ENCODE results near the gene SLC27A1.
A peak's percentile ranks its signal among the peaks of the same experiment; 100 is the strongest.
"Not testable (repeated sequence)": the region's sequence is repeated elsewhere in the genome, so short reads cannot be mapped to it uniquely, and the experiment has no call there.

SLC27A1 gene

GRCh38 chr19:17540174-17540573, 69.8 kb downstream of the SLC27A1 start:
- DNase-seq = no peak

- no peak for DNase-seq
These were observed 70.9 kb downstream of the SLC27A1 start for GRCh38 chr19:17541184-17541759.

DNA sequence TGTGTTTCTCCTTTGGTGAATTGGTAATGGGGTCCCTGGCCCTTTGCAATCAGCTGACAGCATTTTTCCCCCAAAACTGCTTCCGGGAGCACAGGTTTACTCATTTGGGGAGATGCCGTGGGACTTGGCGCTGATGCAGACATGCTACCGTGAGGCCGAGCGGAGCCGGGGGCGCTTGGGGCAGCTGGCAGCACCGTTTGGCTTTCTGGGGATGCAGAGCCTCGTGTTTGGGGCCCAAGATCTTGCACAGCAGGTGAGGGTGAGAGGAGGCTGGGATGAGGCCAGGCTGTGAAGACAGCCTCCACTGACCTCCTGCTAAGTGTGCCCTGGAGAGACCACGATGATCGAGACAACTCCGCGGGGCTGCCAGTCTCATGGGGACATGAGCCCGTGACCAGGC, 71.7 kb downstream of the SLC27A1 start:
- no peak for DNase-seq

DNA sequence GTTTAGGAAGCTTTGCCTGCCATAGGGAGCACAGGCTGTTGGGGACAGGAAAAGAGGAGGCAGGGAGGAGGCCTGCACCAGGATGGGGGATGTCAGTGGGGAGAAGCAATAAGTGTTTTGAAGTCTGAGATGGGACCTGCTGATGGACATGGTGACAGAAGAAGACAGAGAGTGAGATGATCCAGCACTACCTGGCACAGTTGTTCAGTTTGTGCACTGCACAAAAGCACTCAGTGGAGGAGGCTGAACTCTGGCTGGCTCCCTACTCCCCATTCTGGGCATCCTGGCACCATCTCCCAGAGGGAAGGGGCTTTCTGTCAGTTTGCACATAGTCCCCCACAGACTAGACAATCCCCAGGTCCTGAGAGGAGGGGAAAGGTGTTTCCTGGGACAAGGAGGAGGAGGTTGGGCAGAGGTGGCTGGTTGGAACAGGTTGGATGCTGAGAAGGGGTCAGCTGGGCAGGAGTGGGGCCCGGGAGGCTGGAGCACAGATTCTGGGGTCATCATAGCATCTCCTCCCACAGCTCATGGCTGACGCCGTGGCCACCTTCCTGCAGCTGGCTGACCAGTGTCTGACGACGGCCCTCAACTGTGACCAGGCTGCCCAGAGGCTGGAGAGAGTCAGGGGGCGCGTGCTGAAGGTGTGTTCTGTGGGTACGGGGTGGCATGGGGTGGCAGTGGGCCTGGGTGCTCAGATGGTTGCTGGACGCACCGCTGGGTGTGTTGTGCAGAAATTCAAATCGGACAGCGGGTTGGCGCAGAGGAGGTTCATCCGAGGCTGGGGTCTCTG, 72.7 kb downstream of the SLC27A1 start:
- no peak for DNase-seq

- DNase-seq = no peak
These were observed 73.7 kb downstream of the SLC27A1 start for GRCh38 chr19:17543986-17544385.

DNA sequence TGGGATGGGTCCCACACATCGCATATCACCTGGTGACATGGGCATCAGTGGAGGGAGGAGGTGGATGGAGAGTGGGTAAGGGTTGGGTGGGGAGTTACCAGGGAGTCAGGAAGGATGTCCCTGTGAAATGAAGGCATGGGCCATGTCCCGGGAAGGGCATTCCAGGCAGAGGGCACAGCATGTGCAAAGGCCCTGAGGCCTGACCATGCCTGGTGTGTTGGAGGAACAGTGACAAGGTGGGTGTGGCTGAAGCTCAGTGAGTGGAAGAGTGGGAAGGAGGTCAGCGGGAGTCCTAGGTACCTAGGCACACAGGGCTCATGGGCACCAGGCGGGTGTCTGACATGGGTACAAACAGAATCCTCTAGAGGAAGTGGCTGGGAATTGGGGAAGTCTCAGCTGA, 74.1 kb downstream of the SLC27A1 start:
- DNase-seq = no peak

DNA sequence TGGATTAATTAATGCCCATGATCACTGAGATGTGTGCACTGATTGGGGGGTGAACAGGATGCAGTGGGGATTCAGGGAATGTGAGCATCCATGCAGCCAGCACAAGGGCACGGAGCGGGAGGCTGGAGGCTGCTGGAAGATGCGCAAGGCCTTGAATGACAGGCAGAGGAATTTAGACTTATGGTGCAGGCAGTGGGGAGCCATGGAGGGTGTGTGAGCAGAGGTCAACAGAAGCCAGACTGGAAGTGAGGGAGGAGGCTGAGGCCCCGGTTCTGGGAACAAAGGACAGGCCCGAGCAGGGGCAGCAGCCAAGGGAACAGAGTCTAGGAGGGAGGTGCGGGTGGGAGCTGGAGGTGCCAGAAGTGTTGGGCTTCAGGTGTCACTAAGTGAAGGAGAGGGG, 77.8 kb downstream of the SLC27A1 start:
- DNase-seq = no peak

DNA sequence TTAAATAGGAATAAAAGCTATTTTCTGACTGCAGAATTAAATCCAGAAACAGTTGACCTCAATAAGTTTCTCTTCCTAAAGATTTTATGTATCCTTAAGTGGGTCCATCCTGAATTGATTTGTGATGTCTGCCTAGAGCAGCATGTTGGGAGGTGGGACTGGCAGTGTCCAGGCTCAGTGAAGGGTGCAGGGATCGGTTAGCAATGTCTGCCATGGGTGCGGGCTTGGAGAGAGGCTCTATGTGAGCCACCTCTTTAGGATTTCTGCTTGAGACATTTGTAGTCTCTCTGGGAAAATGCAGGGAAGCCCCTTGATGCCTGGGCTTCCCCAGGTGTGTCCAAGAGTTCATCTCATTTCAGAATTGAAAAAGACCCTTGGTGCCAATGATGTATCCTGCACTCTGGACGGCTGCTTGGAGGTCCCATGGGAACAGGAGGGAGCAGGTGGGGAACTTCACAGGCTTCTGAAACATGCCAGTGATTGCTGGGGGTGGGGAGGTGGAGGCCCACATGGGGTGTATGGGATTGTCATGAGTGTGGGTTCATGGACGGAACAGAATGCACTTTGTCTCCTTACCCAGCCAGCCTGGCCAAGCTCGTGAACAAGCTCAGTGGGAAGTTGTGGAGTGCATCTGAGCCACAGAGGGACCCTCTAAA, 78.9 kb downstream of the SLC27A1 start:
- peak; percentile 19 for DNase-seq

GRCh38 chr19:17550076-17550667, 79.8 kb downstream of the SLC27A1 start:
- DNase-seq = no peak

DNA sequence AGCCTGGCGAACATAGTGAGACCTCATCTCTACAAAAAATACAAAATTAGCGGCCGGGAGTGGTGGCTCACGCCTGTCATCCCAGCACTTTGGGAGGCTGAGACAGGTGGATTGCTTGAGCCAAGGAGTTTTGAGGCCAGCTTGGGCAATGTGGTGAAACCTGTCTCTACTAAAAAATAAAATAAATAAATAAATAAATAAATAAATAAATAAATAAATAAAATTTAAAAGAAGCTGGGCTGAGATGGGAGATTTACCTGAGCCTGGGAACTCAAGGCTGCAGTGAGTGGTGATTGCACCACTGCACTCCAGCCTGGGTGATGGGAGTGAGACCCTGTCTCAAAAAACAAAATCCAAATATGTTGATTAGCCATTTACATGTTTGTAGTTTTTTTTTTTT, 82.4 kb downstream of the SLC27A1 start:
- DNase-seq = not testable (repeated sequence)

DNA sequence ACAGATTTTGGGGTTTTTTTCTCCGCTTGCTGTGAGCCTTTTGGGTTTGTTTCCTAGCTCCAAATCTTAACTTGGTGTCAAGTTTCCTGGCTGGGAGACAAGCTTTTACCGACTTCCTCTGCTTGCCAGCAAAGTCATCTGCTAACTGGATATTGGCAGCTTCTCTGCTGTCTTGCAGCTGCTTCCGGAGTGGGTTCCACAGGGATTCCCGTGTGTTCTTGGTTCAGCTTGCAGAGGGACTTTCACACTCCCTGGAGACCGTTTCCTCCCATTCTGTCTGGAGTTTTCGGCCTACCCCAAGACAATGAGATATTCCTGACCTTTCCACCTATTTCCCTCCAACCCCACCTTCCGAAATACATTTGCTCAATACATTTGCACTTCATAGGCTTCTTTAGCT, 82.9 kb downstream of the SLC27A1 start:
- DNase-seq = peak; percentile 37

- DNase-seq = no peak
These were observed 84.7 kb downstream of the SLC27A1 start for GRCh38 chr19:17554968-17555479.

DNA sequence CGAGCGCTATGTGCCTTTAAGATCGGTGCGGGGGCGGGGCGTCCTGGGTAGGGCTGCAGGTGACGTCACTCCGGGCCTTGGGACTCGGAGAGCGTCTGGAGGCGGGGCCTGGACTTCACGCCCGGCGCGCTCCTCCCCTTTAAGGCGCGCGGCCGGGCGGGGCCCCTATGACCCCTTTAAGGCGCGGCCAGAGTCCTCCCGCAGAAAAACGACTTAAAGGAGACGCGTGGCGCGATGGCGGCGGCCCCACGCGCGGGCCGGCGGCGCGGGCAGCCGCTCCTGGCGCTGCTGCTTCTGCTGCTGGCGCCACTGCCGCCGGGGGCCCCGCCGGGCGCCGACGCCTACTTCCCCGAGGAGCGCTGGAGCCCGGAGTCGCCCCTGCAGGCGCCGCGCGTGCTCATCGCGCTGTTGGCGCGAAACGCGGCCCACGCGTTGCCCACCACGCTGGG, 85.2 kb downstream of the SLC27A1 start, which contains the start of gene COLGALT1:
TSS of gene COLGALT1 (plus strand) at position 170 of the 449 bp plus-strand sequence. CDS start at position 235, 65 bp downstream.
- peak; percentile 98 for DNase-seq
